Lower lobe of right lung (tissue), 2 donors: ENCODE results near the gene NKX3-2. TPM values are rescaled to one million over a fixed set of nuclear protein-coding genes. Genes with fewer than 3 reads are reported as not detected.

Experiments
- ATAC-seq, 2 donors: fragments of 200-7000 bp; cut with Tn5 transposase; one replicate each; pipeline ENCODE4 v1.9.1; 2020 to 2022; ENCODE audit warnings: mild to moderate bottlenecking in 2 of 2, moderate library complexity in 2 of 2
- DNase-seq: peaks from one replicate; pipeline ENCODE4 v3.0.0-alpha.2; 2020
- H3K27ac ChIP-seq: fragments of 200-600 bp; one replicate; pipeline ENCODE4 v1.8.0; 2022
- H3K27me3 ChIP-seq: fragments of 200-600 bp; one replicate; pipeline ENCODE4 v1.8.0; 2022; ENCODE audit warnings: low read depth
- H3K36me3 ChIP-seq: fragments of 200-600 bp; one replicate; pipeline ENCODE4 v1.8.0; 2022; ENCODE audit warnings: mild to moderate bottlenecking
- H3K4me1 ChIP-seq: fragments of 200-600 bp; one replicate; pipeline ENCODE4 v1.8.0; 2022
- H3K4me3 ChIP-seq: fragments of 200-600 bp; one replicate; pipeline ENCODE4 v1.8.0; 2022; ENCODE audit warnings: mild to moderate bottlenecking
- H3K9me3 ChIP-seq: fragments of 200-600 bp; one replicate; pipeline ENCODE4 v1.8.0; 2022
- intact Hi-C: fragments of 100-400 bp; cut with DNase I; formaldehyde crosslinking; loops from one replicate; pipeline ENCODE4 v1.11.0; 2022
- total RNA-seq: library from RNA; stranded (reverse); fragmentation: NEBNext Ultra II Directional; extraction: Animal tissue kit (Norgen Biotek cat#: 25700); gene quantifications from one replicate; pipeline ENCODE4 v1.2.1, GENCODE V29; 2021
- TF ChIP-seq, protein P1 (sequence below): fragments of 200-600 bp; IDR thresholded peaks from one replicate; pipeline ENCODE4 v1.8.0; 2022; ENCODE audit warnings: antibody characterized with exemption, mild to moderate bottlenecking
- donor health status: DM: no; HTN: yes; CAD: no; lungs with severe emphysema.

Gene NKX3-2
- total RNA-seq, 1 donor from 2014 or later = not detected

- Histone ChIP-seq H3K4me1 (peaks cover 21% of the 10 kb centered on the region), H3K9me3 (peaks cover 9% of the 10 kb centered on the region), H3K4me3 (no peak overlapping the region), H3K27ac (no peak overlapping the region), H3K36me3 (no peaks in the 10 kb centered on the region), H3K27me3 (peaks cover 98% of the 10 kb centered on the region)
- DNase-seq (no peak), ATAC-seq (no peak)
- TF ChIP-seq, protein P1, sequence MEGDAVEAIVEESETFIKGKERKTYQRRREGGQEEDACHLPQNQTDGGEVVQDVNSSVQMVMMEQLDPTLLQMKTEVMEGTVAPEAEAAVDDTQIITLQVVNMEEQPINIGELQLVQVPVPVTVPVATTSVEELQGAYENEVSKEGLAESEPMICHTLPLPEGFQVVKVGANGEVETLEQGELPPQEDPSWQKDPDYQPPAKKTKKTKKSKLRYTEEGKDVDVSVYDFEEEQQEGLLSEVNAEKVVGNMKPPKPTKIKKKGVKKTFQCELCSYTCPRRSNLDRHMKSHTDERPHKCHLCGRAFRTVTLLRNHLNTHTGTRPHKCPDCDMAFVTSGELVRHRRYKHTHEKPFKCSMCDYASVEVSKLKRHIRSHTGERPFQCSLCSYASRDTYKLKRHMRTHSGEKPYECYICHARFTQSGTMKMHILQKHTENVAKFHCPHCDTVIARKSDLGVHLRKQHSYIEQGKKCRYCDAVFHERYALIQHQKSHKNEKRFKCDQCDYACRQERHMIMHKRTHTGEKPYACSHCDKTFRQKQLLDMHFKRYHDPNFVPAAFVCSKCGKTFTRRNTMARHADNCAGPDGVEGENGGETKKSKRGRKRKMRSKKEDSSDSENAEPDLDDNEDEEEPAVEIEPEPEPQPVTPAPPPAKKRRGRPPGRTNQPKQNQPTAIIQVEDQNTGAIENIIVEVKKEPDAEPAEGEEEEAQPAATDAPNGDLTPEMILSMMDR = no peak
- intact Hi-C loops = no loop called here
Observed at GRCh38 chr4:13527192-13527980, 16.9 kb downstream of the NKX3-2 start.

GRCh38 chr4:13526658-13527057 lies 17.6 kb downstream of the NKX3-2 start:
- DNase-seq (no peak), ATAC-seq (no peak)
- Histone ChIP-seq H3K9me3 (peaks cover 9% of the 10 kb centered on the region), H3K4me3 (no peak overlapping the region), H3K27me3 (peaks cover 96% of the 10 kb centered on the region), H3K36me3 (no peaks in the 10 kb centered on the region), H3K27ac (no peak overlapping the region), H3K4me1 (peaks cover 22% of the 10 kb centered on the region)
- intact Hi-C loops = no loop called here
- TF ChIP-seq, protein P1 = no peak

- Histone ChIP-seq H3K27ac (no peak overlapping the region), H3K4me1 (peaks cover 14% of the 10 kb centered on the region), H3K36me3 (no peaks in the 10 kb centered on the region), H3K4me3 (no peak overlapping the region), H3K27me3 (peaks cover 96% of the 10 kb centered on the region), H3K9me3 (peaks cover 9% of the 10 kb centered on the region)
- TF ChIP-seq, protein P1 = no peak
- DNase-seq (no peak), ATAC-seq (no peak)
- intact Hi-C loops = no loop called here
Observed at GRCh38 chr4:13525606-13526281, 18.6 kb downstream of the NKX3-2 start.

DNA sequence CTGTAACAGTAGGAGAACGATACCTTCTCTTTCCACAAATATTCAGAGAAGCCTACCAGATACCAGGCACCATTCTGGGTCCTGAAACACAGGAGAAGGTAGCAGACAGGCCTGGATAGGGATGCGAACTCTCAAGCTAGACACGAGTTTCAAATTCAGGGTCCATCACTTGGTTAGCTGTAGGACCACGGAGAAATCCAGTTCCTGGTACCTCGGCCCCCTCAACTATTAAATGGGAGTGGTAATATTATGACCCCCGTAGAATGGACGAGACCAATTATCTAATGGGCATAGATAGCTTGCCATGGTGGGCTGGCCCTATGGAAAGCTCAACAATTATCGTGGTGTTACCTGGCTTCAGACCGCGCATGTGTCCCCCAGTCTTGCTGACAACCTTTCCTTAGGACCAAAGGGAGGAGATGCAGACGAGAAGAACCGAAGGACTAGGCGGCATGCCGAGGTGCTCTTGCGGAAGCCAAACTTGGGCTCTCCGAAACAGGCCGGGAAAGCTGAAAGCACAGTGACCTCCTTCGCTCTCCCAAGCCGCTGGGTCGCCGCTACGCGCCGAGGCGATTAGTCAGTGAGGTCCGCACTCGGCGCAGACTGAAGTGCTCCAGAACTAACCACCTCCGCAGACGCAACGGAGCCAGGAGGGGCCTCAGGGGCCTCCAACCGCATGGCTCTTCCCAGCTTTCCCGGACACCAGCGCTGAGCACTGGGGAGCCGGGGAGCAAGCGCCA lies 19.6 kb downstream of the NKX3-2 start:
- intact Hi-C loops = no loop called here
- Histone ChIP-seq H3K4me1 (peaks cover 14% of the 10 kb centered on the region), H3K27me3 (peaks cover 86% of the 10 kb centered on the region), H3K36me3 (no peaks in the 10 kb centered on the region), H3K27ac (no peak overlapping the region), H3K4me3 (no peak overlapping the region), H3K9me3 (peaks cover 9% of the 10 kb centered on the region)
- TF ChIP-seq, protein P1 = no peak
- DNase-seq = no peak
- no peak for ATAC-seq

DNA sequence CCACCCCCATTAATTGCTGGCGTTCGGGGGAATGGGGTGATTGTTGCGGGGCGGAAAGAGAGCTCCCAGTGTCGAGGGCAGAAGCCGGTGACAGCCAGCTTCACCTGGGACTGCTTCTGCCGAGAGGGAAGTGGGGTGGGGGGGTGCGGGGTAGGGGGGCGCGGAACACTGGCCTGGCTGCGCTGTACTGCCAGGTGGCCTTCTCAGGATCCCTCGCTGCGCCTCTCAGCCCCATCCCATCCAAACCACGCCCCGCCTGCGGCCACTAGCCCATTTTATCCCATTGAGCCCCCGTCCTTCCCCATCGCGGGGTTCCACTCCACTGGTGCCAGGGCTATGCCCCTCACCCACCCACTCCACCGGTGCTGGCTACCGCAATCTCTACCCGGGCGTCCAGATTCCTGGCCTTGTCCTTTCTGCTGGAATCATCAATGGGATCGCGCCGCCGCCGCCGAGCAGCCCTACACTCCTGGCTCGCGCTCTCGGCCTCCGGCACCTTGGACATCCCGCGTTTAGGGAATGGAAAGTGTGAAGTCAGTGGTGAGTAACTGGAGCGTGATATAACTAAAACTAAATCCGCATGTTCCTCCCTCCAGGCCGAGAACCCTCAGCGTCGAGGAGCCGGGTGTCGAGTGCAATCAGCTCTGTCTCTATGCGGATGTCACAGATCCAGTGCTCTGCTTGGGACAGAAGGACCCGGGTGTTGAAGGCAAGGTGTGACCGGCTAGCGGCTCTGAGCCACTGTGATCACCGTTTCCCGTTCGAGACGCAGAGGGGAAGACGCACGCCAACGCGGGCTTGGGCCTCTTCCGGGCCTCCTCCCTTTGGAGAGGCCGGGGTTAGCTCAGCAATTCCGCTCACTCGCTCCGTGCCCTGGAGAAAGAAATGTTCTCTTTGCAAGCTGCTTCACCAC lies 20.5 kb downstream of the NKX3-2 start:
- no peak for DNase-seq
- ATAC-seq = no peak
- TF ChIP-seq, protein P1 = no peak

More for the DNA sequence above, 20.5 kb downstream of the NKX3-2 start:
- Histone ChIP-seq H3K27me3 (peaks cover 82% of the 10 kb centered on the region), H3K9me3 (peaks cover 9% of the 10 kb centered on the region), H3K27ac (no peak overlapping the region), H3K36me3 (no peaks in the 10 kb centered on the region), H3K4me3 (no peak overlapping the region), H3K4me1 (peaks cover 14% of the 10 kb centered on the region)
- intact Hi-C loops = no loop called here
